Middle frontal gyrus (tissue), 1 donor: ENCODE results near the gene MGMT.

ENCODE experiments used
- DNase-seq: peaks from one replicate; pipeline ENCODE4 v3.0.0-alpha.2; 2015; ENCODE audit warnings: low spot score; ENCODE audit errors: extremely low spot score

Gene MGMT

DNA sequence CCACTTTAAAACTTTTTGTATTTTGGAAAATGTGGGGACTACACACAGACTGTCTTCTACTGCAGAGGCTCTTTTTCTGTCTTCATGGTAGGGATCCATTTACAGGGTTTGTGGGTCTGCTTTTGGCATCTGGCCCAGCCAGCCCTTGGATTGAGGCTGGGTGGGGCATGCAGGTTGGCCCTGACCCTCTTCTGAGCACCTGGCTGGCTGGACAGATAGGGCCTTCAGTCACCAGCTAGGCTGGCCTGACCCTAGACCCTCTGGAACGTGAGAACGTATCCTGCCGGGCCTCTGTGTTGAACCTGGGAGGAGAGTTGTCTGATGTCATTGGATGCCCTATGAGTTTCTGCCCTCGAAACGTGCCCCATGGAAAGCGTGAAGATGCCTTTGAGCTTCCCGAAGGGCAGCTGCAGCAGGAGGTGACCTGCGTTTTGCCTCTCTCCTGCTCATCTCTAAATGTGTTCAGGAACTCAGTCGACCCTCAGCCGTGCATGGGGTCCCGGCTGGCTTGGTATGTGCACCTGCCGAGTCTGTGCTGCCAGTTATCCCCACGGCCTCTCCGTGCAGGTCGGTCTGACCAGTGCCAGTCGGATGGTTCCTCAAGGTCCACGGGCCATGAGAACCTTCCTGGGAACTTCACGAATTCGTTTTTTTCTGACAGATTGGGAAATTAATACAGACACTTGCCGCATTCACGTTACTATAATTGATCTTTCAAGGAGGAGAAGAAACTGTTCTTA is 74.9 kb downstream of the MGMT start:
- no peak for DNase-seq

DNA sequence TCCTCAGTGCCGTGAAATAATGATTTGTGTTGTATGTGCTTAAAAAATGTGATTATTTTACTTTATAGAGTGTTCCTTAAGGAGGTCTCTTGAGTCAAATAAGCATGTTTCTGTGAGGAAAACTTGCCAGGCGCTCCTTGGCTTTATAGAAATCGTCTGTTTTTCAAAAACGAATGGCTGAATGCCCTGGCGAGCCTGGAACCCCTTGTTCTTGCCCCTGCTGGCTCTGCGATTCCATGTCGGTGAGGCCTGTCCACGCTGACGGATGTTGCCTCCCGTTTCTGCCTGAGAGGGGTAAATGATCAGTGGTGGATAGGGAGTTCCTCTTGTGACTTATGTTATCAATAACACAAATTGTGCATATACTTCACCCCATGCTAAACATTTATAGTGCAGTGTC is 75.5 kb downstream of the MGMT start:
- DNase-seq = no peak

DNA sequence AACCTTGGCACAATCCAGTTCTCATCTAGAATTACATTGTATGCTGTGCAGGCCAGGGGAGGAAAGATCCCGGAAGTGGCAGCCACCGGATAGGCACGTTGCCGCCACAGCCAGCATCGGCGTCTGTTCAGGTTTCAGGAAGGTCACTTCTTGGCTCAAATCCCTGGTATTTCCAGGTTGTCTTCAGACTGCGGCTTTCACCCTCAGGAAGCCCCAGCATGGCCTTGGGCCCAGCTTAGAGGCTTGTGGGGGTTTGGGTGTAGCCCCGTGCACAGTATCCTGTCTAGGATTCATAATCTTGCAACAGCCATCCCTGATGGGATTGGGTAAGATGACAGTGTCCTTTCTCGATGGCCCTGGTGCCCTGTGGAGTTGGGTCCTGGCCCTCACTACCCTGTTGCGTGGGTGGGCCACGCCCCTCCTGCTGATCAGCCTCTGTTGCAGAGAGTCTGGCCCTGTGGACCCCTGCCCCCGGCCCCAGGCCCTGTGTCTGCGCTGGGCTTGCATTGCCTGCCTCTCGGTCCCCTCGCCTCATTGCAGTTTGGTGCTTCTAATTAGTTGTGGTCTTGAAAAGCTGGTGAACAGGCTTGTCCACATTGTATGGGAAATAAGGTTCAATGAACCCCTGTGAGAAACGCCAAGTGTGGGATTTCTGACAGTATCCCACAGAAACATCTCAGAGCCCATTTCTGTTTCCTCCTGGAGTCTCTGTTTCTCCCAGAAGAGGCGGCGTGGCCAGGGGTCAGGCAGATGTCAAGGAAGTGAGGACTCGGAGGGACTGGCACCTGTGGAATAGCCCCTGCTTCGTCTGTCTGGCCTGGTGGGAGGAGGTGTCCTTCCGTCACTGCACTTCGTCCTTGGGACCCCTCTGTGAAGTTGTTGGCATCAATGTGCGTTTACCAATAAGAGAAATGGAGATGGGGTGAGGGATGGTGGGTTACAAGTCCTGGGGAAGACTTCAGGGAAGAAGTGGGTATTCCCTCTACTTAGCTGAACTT is 77.5 kb downstream of the MGMT start:
- no peak for DNase-seq

DNA sequence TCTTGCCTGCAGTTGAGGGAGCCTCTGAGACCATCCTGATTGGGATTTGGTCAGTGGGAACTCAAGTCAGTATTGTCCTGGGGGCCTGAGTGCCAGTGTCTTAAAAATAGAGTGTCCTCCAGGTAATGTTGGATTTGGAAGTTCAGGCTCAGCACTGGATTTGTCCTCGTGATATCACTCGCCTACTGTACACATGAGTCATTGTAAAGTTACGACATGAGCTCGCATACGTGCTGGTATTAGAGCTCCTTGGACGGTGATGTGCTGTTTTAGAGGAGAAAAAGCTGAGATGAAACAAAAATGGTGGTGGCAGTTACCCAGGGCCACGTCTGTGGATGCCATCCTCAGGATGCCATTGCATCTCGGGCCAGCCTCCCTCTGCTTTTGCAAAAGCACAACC is 78.2 kb downstream of the MGMT start:
- DNase-seq = no peak

GRCh38 chr10:129546106-129546505 is 79.1 kb downstream of the MGMT start:
- no peak for DNase-seq

DNA sequence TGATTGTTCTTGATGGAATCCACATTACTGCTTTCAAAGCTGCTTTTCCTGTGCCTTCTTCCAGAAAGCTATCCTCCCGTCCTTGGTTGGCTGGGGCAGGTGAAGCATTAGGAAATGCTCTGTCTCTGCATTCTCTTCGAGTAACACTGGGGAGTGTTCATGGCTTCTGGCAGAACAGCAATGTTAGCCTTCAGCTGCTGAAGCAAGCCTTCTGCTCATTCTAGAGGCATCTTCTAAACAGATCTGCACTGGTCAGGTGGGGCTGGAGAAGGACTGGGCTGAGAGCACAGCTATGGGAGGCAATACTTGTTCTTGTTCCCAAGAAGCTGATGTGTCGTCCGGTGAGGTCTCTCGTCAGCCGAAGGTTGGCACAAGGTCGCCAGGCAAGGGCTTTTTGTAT is 80.6 kb downstream of the MGMT start:
- no peak for DNase-seq

- DNase-seq = no peak
Observed at GRCh38 chr10:129548600-129548999, 81.6 kb downstream of the MGMT start.

DNA sequence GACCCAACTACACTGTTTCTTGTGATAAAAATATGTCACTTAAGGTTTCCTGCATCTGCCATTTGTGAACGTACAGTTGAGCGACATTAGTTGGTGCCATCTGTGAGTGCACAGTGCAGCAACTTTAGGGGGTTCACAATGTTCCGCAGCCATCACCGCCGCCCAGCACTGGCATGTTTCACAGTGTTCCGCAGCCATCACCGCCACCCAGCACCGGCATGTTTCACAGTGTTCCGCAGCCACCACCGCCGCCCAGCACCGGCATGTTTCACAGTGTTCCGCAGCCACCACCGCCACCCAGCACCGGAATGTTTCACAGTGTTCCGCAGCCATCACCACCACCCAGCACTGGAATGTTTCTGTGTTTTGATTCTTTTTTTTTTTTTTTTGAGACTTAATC is 83.0 kb downstream of the MGMT start:
- DNase-seq = no peak

- DNase-seq = no peak
Observed at GRCh38 chr10:129550658-129551057, 83.6 kb downstream of the MGMT start.

GRCh38 chr10:129552119-129552518 is 85.1 kb downstream of the MGMT start:
- DNase-seq = no peak

DNA sequence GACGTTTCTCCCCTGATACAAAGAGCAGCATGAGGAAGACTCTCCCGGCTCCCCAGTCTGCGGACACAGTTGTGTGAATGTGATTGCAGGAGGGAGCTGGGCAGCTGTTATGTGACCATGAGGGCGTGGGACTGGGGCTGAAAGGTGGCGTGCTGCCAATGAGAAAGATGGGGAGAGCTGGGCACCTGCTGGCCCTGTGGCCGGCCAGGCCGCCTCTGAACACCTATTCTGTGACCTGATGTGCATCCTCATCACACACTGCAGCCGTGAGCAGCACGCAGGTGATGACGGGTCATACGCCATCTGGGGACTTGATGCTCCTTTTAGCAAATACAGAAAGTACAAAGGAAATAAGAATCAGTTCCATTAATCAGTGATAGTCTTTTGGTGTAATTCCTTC is 86.9 kb downstream of the MGMT start:
- DNase-seq = no peak

DNA sequence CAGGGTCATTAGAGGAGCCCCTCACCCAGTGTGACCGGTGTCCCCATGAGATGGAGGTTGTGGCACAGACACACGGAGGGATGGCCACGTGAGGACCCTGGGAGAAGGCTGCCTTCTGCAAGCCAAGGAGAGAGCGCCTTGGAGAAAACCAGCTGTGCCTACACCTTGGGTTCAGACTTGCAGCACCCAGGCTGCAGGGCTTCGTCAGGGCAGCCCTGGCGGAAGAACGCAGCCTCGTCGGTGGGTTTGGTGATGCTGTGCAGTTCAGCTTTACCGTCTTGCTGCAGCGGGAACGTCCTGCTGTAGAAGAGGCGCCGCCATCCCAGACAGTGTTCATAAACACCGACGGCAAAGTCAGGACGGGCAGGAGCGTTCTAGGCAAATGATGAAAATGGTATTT is 89.3 kb downstream of the MGMT start:
- DNase-seq = no peak

- no peak for DNase-seq
Observed at GRCh38 chr10:129560361-129560760, 93.3 kb downstream of the MGMT start.

DNA sequence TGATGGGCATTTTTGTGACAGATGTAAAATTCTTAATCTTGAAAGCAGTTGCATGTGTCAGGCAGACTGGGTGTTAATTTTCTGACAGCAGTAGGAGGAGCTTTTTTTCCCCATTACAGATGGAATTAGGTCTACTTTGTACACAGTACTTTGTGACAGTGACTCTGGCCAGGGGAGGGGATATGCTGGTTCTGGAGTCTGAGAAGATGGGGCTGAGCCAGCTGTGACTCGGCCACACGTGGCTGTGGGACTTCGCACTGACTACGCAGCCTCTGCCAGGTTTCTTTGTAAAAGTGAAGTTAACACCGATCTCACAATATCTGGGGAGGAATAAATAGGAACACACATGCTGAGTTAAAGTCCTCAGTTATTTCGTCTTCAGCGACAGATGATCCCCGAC is 95.4 kb downstream of the MGMT start:
- DNase-seq = no peak

DNA sequence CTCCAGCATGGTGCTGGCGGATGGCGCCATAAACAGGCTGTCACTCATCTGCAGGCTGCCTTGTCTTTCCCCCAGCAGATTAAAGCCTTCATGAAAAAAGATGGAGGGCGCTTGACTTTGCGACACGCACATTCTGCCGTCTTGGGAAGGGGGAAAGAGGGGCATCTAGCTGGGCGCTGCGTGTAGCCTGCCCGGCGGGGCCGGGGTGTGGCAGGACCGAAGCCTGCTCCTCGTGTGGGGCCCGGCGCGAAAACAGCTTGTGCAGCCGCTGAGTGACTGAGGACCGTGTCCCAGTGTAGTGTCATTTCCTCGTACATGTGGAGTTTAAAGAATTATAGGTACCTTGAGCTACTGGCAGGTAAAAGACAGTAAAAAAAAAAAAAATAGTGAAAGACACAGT is 97.9 kb downstream of the MGMT start:
- no peak for DNase-seq

- no peak for DNase-seq
Observed at GRCh38 chr10:129568583-129569344, 101.7 kb downstream of the MGMT start.

DNA sequence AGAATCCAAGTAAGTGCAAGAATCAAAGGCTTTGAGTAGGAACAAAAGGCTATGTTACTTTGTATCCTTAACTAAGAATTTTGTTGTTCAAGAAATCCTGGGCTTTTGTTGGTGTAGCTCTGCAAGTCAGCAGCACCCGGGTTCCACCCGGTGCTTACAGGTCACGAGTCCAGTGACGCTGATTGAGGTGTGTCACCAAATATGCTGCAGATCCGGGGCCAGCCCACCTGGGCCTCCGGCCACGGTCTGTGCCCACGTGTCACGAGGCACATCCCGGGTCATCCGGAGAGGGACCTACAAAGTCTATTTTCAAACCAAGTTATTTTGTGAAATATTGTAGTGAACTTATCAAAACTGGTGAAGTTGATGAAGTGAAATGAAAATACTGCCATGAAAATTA is 103.1 kb downstream of the MGMT start:
- DNase-seq = no peak

GRCh38 chr10:129579228-129579627 is 112.2 kb downstream of the MGMT start:
- DNase-seq = no peak

- no peak for DNase-seq
Observed at GRCh38 chr10:129580010-129580409, 113.0 kb downstream of the MGMT start.

DNA sequence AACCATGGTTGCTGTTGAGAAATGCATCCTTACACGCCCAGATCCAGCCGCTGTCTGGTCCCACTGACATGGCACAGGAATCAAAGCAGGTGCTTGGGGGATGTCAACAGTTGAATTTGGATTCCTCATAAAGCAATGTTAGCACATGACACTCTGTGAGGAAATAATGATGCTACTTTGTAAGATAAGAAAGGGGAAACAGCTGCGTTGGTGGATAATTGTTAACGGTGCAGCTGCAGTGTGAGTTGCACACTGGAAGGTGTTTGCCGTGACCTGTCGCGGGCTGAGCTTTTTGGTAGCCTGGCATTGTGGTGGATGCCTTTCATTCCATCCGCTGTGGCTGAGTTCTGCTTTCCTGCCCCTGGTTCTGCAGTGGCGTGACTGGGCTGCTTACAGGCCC is 113.9 kb downstream of the MGMT start:
- no peak for DNase-seq

DNA sequence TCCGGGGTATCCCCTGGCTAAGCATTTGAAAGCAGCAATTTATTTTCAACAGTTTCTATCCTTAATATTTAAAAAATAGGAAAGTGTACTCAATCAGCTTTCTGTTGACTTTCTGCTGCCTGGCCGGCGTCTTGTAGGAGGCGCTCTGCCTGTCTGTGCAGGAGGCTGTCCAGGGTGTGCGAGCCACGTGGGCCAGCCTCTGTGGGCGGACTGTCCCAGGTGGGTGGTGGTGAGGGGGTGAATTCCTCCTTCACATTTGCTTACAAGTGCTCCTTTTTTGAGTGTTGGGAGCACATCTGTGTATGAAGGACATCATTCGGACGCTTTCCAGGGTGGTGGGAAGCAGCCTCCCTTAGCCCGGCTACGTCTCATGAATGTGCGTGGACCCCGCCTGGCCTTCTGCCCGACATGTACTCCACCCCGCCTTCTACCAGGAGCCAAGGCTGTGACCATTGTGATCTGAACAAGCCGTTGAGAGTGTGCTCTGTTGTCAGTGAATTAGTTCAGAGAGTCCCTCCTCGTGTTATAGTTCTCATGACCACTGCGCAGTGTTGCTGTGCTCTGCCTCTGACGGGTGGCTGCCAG is 114.9 kb downstream of the MGMT start:
- DNase-seq = no peak
